ENCODE results near the gene SNRK.
"Not testable (repeated sequence)": the region's sequence is repeated elsewhere in the genome, so short reads cannot be mapped to it uniquely, and the experiment has no call there.

The SNRK gene

GRCh38 chr3:43345877-43346276 is 59.5 kb downstream of the SNRK start:
- DNase-seq (ENCODE audit: low read depth in 2 of 2, low spot score in 1 of 2), result no peak

DNA sequence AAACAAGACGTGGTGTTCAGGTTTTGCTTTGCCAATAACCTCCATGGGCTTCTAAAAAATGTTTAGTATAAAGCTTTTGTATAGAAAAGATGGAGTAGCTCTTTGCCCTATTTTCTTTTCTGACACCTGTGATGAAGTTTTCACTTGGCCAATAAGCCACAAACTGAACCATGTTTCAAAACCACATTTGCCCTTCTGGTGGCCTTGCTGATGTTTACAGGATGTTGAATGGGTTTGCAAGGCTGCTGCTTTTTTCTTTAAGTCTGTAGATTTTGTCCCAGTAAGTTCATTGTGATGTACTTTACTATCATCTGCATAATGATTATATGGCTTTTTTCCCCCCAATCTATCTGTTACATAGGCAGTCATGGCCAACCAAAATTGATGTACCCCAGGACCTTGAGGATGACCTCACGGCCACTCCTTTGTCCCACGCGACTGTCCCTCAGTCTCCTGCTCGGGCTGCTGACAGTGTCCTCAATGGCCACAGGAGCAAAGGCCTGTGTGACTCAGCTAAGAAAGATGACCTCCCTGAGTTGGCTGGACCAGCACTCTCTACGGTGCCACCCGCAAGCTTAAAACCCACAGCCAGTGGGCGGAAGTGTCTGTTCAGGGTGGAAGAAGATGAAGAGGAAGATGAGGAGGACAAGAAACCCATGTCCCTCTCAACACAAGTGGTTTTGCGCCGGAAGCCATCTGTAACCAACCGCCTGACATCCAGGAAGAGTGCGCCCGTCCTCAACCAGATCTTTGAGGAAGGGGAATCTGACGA is 60.8 kb downstream of the SNRK start:
- peak; percentile 15 to 16 for DNase-seq (ENCODE audit: low read depth in 2 of 2, low spot score in 1 of 2)

DNA sequence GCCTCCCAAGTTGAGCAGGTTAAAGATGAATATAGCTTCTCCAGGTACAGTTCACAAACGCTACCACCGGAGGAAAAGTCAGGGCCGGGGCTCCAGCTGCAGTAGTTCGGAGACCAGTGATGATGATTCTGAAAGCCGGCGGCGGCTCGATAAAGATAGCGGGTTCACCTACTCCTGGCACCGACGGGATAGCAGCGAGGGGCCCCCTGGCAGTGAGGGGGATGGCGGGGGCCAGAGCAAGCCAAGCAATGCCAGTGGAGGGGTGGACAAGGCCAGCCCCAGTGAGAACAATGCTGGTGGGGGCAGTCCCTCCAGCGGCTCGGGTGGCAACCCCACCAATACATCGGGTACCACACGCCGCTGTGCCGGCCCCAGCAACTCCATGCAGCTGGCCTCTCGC is 61.4 kb downstream of the SNRK start:
- no peak for DNase-seq (ENCODE audit: low read depth in 2 of 2, low spot score in 1 of 2)

DNA sequence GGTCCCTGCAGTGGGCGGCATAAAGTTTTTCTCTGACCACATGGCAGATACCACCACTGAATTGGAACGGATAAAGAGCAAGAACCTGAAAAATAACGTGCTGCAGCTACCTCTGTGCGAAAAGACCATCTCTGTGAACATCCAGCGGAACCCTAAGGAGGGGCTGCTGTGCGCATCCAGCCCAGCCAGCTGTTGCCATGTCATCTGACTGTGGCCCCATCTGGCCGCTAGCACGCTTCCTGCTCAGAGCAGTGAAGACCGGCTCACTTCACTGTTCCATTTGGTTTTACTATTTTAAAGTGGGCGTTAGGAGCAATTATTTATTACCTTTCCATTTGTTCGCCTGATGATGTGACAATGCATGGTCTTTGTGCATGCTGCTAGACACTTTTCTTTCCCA is 62.0 kb downstream of the SNRK start:
- DNase-seq (ENCODE audit: low read depth in 2 of 2, low spot score in 1 of 2), result no peak

- no peak for DNase-seq (ENCODE audit: low read depth in 2 of 2, low spot score in 1 of 2)
Measured at GRCh38 chr3:43348852-43349574, 62.7 kb downstream of the SNRK start.

DNA sequence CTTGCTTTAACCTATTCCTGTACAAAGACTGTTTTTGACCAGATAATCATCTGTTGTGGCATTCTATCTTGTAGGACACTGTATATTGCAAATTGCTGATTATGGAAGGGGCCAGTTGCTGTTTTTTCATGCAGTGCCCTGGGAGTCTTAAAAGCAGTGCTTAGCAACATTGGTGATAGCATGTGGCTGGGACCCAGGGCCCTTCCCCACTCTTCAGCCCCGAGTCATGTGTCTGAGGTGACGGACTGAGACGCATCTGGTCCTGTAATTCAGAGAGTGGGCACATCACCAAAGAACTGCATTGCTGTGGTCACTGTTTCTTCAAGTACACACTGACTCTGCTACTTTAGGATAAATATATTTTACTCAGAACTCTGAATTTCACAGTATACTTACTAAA is 63.4 kb downstream of the SNRK start:
- DNase-seq (ENCODE audit: low read depth in 2 of 2, low spot score in 1 of 2), result no peak

- DNase-seq (ENCODE audit: low read depth in 2 of 2, low spot score in 1 of 2), result no peak
Measured at GRCh38 chr3:43353393-43353792, 67.1 kb downstream of the SNRK start.

GRCh38 chr3:43353923-43354670 is 67.8 kb downstream of the SNRK start:
- no peak for DNase-seq (ENCODE audit: low read depth in 2 of 2, low spot score in 1 of 2)

DNA sequence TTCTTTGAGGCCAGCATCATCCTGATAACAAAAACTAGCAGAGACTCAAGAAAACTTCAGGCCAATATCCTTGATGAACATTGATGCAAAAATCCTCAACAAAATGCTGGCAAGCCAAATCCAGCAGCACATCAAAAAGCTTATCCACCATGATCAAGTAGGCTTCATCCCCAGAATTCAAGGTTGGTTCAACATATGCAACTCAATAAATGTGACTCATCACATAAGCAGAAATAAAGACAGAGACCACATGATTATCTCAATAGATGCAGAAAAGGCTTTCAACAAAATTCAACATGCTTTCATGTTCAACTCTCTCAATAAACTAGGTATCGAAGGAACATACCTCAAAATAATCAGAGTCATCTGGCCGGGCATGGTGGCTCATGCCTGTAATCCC is 69.7 kb downstream of the SNRK start:
- not testable (repeated sequence) for DNase-seq (ENCODE audit: low read depth in 2 of 2, low spot score in 1 of 2)

DNA sequence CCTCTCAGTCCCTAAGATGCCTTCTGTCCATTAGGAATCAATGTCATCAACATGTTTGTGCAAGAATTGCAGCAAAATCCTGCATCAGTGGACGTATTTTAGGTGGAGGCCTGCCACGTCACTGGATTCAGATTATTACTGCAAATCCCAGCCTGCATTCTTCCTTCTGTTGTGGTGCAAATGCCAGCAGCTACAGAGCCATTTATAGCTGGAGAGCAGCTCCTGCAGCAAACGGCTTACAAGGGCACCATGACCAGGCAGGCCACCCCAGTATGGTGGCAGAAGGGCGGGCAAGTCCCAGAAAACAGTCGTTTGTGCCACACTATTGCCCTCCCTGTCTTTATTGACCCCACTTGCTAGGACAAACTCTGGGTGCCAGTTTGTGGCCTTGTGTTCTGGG is 74.7 kb downstream of the SNRK start:
- DNase-seq (ENCODE audit: low read depth in 2 of 2, low spot score in 1 of 2), result no peak

GRCh38 chr3:43362183-43362582 is 75.8 kb downstream of the SNRK start:
- DNase-seq (ENCODE audit: low read depth in 2 of 2, low spot score in 1 of 2), result no peak

GRCh38 chr3:43362961-43363360 is 76.6 kb downstream of the SNRK start:
- no peak for DNase-seq (ENCODE audit: low read depth in 2 of 2, low spot score in 1 of 2)

DNA sequence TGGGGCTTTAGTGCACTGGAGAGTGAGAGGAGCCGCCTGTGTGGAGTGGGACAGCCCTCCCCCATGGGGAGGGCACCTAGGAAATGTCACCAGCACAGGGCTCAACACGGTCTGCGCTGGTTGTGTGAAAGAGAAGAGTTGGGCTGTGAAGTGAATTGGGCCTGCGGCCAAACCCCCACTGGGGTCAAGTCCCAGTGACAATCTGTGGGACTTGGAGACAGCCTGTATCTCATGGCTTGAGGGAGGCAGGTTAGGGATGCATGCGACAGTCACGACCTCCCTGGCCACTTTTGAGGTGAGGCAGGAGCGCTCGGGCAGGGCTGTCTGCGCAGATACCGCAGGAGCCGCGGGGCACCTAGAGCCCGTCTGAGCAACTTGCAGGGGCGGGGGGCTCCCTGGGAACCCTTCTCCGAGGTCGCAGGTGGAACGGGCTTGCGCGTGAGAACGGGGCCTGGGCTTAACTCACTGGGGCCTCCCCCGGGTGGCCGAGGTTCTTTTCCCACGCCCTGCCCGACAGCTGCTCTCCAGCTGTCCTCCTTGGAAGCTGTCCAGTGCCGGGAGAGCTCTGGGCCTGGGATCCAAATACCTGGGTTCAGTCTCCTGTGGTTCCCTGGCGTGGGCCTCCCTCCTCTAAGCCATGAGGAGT is 77.4 kb downstream of the SNRK start:
- DNase-seq (ENCODE audit: low read depth in 2 of 2, low spot score in 1 of 2), result no peak

DNA sequence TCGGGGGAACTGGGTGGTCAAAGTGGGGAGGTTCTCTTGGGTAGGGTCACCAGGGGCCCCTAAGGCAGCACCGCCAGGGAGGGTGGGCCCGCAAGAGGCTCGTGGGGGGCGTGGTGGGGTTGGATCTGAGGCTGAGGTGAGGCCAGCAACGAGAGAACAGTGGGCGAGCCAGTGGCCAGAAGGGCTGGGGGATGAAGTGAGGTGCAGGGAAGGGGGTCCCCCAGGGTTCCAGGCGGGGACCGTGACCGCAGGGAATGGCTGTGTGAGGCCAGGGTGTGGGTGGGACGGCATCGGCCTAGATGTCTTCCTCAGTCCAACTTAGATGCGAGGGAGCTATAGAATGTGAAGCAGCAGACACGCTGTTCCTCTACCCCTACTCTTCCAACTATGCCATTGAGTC is 78.2 kb downstream of the SNRK start:
- DNase-seq (ENCODE audit: low read depth in 2 of 2, low spot score in 1 of 2), result no peak

DNA sequence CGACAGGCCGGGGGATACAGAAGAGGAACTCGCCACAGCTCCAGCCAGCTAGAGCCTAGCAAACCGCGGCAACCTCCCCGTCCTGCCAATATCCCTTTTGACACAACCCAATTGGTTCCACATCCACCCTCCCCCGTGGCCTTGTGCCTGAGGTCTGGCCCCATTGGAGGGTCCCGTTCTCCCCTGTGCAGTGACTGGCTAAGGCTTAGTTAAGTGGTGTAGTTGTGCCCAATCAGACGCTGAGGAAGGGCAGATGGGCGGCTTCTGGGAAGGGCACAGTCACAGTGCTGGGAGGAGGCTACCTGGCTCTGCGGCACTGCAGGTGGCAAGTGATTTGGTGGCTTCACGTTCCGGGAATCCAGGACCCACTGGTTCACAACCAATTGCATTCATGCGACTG is 78.6 kb downstream of the SNRK start:
- DNase-seq (ENCODE audit: low read depth in 2 of 2, low spot score in 1 of 2), result no peak

DNA sequence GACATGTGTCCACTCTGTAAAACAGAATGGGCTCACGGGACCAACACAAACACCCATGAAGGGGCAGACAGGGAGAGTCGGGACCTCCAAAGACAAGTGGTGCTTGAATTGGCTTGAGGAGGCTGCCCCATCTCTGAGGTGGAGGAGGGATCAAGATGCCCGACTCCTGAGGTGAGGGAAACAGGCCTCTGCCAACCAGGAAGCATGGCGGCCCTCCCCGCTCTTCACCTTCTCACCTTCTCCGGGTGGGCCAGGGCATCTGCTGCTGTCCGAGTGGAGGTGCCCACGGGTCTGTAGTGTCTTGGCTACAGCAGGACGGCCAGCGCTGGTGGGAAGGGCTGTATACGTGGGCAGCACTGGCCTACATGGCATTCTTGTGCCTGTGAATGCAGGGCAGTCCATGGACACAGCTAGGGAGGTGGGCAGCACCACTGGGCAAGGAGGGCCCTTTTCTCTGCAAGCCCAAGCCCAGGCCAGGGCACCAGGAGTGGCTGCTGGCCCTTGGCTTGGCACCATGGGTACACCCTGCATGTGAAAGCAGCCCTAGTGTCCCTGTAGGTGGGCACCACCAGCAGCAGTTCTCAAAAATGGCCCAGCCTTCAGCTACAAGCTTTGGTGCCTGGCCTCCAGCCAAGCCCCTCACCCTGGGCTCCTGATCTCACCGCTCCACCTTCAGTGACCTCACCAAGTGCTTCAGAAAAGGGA is 79.4 kb downstream of the SNRK start:
- no peak for DNase-seq (ENCODE audit: low read depth in 2 of 2, low spot score in 1 of 2)

- no peak for DNase-seq (ENCODE audit: low read depth in 2 of 2, low spot score in 1 of 2)
Measured at GRCh38 chr3:43366481-43366880, 80.1 kb downstream of the SNRK start.

DNA sequence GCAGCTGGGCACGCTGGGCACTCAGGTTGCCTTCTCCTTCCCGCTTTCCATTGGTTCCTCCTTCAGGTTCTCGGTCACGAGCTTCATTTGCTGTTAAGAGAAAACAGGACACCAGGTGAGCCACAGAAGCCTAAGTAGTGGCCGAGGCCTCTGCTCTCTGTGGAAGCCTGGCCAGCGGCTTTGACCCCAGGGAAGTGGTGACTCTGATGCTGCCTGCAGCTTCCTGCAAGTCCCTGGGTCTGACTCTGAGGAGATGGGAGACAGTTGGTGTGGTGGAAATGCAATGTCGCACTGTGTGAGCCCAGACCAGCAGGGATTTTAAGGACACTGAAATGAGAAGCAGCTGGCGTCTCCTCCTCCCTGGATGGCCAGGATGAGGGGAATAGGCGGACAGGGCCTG is 80.5 kb downstream of the SNRK start:
- no peak for DNase-seq (ENCODE audit: low read depth in 2 of 2, low spot score in 1 of 2)

DNA sequence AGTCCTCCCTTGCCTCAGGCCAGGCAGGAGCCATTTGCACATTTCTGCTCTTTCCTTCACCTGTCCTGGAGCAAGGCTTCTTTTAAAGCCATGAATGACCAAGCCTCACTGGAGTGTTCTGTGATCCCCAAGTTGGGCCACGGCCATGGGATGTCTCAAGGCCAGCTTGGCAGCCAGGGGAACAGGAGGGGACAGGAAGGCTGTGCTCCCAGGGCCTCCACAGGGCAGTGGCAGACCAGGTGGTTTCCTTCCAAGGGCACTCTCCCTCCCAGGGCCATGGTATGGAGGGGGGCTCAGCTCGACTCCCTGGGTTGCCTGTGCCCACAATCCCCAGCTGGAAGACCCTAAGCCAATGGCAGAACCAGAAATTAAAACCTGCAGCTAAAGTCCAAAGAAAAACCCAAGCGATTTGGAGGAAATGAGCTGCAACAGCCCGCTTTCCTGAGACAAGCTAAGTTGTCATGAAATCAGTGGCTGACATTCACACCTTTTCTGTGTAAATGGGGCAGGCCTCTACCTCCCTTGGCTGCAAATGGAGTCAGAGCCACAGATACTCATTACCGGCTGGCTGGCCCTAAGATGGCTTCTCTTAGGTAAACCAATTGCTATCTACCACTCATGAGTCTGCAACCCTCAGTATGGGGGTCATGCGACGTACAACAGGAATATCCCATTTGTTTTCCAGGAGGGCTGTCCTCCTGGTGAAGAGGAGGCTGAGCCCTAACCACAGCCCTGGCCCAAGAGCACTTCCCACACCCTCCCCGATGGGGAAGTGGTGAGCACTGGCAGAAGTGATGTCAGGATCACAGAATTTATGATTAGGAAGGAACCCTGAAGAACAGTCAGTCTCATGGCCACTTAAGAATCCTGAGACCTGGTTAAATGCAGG is 83.3 kb downstream of the SNRK start:
- DNase-seq (ENCODE audit: low read depth in 2 of 2, low spot score in 1 of 2), result no peak
